IMR-90 (cell line): Measurements from ENCODE around the gene GPC2. TPM values are rescaled to one million over a fixed set of nuclear protein-coding genes. Genes with fewer than 3 reads are reported as not detected.
A peak's percentile ranks its signal among the peaks of the same experiment; 100 is the strongest.

Experiments
- ATAC-seq: fragments of 200-7000 bp; cut with Tn5 transposase; 2 replicates; pipeline ENCODE4 v1.9.1; 2020; ENCODE audit warnings: low read depth, mild to moderate bottlenecking, moderate library complexity
- BruUV-seq: library from RNA; stranded (reverse); fragments of 400-500 nt; replicated peaks from 2 replicates; lab custom pipeline; 2021; lab: Mats Ljungman, UMichigan
- CTCF ChIA-PET: fragments of 300-600 bp; formaldehyde crosslinking; extraction: SDS; loops from one replicate; lab custom pipeline; 2021; ENCODE audit warnings: antibody characterized with exemption; lab: Yijun Ruan, JAX
- POLR2A ChIA-PET: fragments of 300-600 bp; sonication (Branson Sonifier 250); formaldehyde crosslinking; loops from one replicate; lab custom pipeline; 2022; ENCODE audit warnings: antibody characterized with exemption; ENCODE audit not compliant: unreplicated experiment; lab: Charles Lee
- DNase-seq: peaks from one replicate; pipeline ENCODE4 v3.0.0; 2013
- H2AFZ ChIP-seq: replicated peaks from 2 replicates; pipeline ENCODE3; 2013; ENCODE audit warnings: low read length, mild to moderate bottlenecking; ENCODE audit not compliant: poor library complexity
- H2AK5ac ChIP-seq: 2 replicates; pipeline ENCODE4 v1.6.1; 2013; ENCODE audit warnings: low read depth, low read length, inconsistent platforms
- H2AK9ac ChIP-seq: replicated peaks from 2 replicates; pipeline ENCODE3; 2013; ENCODE audit warnings: mild to moderate bottlenecking, low read depth, low read length, moderate library complexity; ENCODE audit not compliant: poor library complexity
- H2BK120ac ChIP-seq: 2 replicates; pipeline ENCODE4 v1.6.1; 2013; ENCODE audit warnings: low read depth, low read length, inconsistent platforms
- H2BK15ac ChIP-seq: 3 replicates; pipeline ENCODE4 v1.6.1; 2013; ENCODE audit warnings: low read depth, low read length, inconsistent platforms
- H2BK20ac ChIP-seq: 2 replicates; pipeline ENCODE4 v1.6.1; 2013; ENCODE audit warnings: low read depth, mild to moderate bottlenecking, inconsistent platforms, low read length, moderate library complexity
- H2BK5ac ChIP-seq: 2 replicates; pipeline ENCODE4 v1.6.1; 2013; ENCODE audit warnings: mild to moderate bottlenecking, low read depth, low read length, inconsistent platforms; ENCODE audit not compliant: poor library complexity, severe bottlenecking
- H3K14ac ChIP-seq: replicated peaks from 2 replicates; pipeline ENCODE4 v1.6.1; 2013; ENCODE audit warnings: low read depth, low read length, inconsistent platforms
- H3K18ac ChIP-seq: 2 replicates; pipeline ENCODE4 v1.6.1; 2013; ENCODE audit warnings: low read depth, low read length, control low read depth
- H3K23ac ChIP-seq: 2 replicates; pipeline ENCODE4 v1.6.1; 2013; ENCODE audit warnings: low read depth, low read length, inconsistent platforms
- H3K27ac ChIP-seq: 2 replicates; pipeline ENCODE4 v1.5.1; 2013; ENCODE audit warnings: mild to moderate bottlenecking, control low read depth, low read length; ENCODE audit not compliant: insufficient read depth
- H3K27me3 ChIP-seq: 2 replicates; pipeline ENCODE4 v1.6.1; 2013; ENCODE audit warnings: low read length; ENCODE audit not compliant: control insufficient read depth, insufficient read depth
- H3K36me3 ChIP-seq: 2 replicates; pipeline ENCODE4 v1.6.1; 2013; ENCODE audit warnings: low read length, mixed read lengths; ENCODE audit not compliant: control insufficient read depth, insufficient read depth
- H3K4ac ChIP-seq: 2 replicates; pipeline ENCODE4 v1.6.1; 2013; ENCODE audit warnings: low read depth, low read length, inconsistent platforms
- H3K4me1 ChIP-seq: 2 replicates; pipeline ENCODE4 v1.6.1; 2013; ENCODE audit warnings: low read length, mixed read lengths; ENCODE audit not compliant: control insufficient read depth, insufficient read depth
- H3K4me2 ChIP-seq: 2 replicates; pipeline ENCODE4 v1.6.1; 2013; ENCODE audit warnings: low read depth, mild to moderate bottlenecking, control low read depth, low read length, moderate library complexity
- H3K4me3 ChIP-seq: 2 replicates; pipeline ENCODE4 v1.5.1; 2013; ENCODE audit warnings: low read depth, mild to moderate bottlenecking, control low read depth, low read length, moderate library complexity; ENCODE audit not compliant: insufficient read depth
- H3K56ac ChIP-seq: 2 replicates; pipeline ENCODE4 v1.6.1; 2013; ENCODE audit warnings: low read length, inconsistent platforms; ENCODE audit not compliant: insufficient read depth; ENCODE audit errors: extremely low read depth
- H3K79me1 ChIP-seq, 2 experiments: 2 replicates each; pipeline ENCODE4 v1.6.1; 2013; ENCODE audit warnings: low read length in 2 of 2, inconsistent platforms in 1 of 2, low read depth in 1 of 2
- H3K9ac ChIP-seq: 2 replicates; pipeline ENCODE4 v1.6.1; 2013; ENCODE audit warnings: low read depth, low read length, control low read depth
- H3K9me1 ChIP-seq: 2 replicates; pipeline ENCODE4 v1.6.1; 2013; ENCODE audit warnings: low read length, inconsistent platforms; ENCODE audit not compliant: insufficient read depth
- H3K9me3 ChIP-seq: 2 replicates; pipeline ENCODE4 v1.6.1; 2013; ENCODE audit warnings: low read length; ENCODE audit not compliant: control insufficient read depth, insufficient read depth
- H4K20me1 ChIP-seq: 2 replicates; pipeline ENCODE4 v1.6.1; 2013; ENCODE audit warnings: low read length, inconsistent platforms; ENCODE audit not compliant: insufficient read depth
- H4K5ac ChIP-seq: 2 replicates; pipeline ENCODE4 v1.6.1; 2013; ENCODE audit warnings: mild to moderate bottlenecking, low read depth, low read length, control low read depth
- H4K8ac ChIP-seq, 2 experiments: 2 replicates each; pipeline ENCODE4 v1.6.1; 2013; ENCODE audit warnings: low read depth in 2 of 2, low read length in 2 of 2, control low read depth in 1 of 2, inconsistent platforms in 1 of 2
- H4K91ac ChIP-seq: 2 replicates; pipeline ENCODE4 v1.6.1; 2013; ENCODE audit warnings: low read depth, low read length, inconsistent platforms; ENCODE audit not compliant: insufficient read depth
- BHLHE40 ChIP-seq: fragments of 150-350 bp; IDR thresholded peaks from 2 replicates; pipeline ENCODE4 v1.6.1; 2016; ENCODE audit warnings: mild to moderate bottlenecking, low read depth, low read length
- CEBPB ChIP-seq: IDR thresholded peaks from 2 replicates; pipeline ENCODE4 v1.6.1; 2012; ENCODE audit warnings: low read depth, low read length, improper control_type of control experiment
- CHD1 ChIP-seq: IDR thresholded peaks from 2 replicates; pipeline ENCODE4 v1.6.1; 2012; ENCODE audit warnings: low read depth, low read length, improper control_type of control experiment
- FOS ChIP-seq: fragments of 150-350 bp; IDR thresholded peaks from 2 replicates; pipeline ENCODE4 v1.6.1; 2016; ENCODE audit warnings: low read depth, low read length
- MAZ ChIP-seq: IDR thresholded peaks from 2 replicates; pipeline ENCODE4 v1.6.1; 2012; ENCODE audit warnings: low read depth, mild to moderate bottlenecking, low read length, improper control_type of control experiment, moderate library complexity, borderline replicate concordance
- NFE2L2 ChIP-seq: fragments of 150-350 bp; IDR thresholded peaks from 2 replicates; pipeline ENCODE4 v1.6.1; 2016; ENCODE audit warnings: low read depth, mild to moderate bottlenecking, low read length
- POLR2A ChIP-seq: IDR thresholded peaks from 2 replicates; pipeline ENCODE4 v1.6.1; 2012; ENCODE audit warnings: mild to moderate bottlenecking, low read depth, low read length
- RAD21 ChIP-seq: IDR thresholded peaks from 2 replicates; pipeline ENCODE4 v1.6.1; 2012; ENCODE audit warnings: low read length, improper control_type of control experiment
- RFX5 ChIP-seq: IDR thresholded peaks from 2 replicates; pipeline ENCODE4 v1.8.0; 2012; ENCODE audit warnings: low read depth, mild to moderate bottlenecking, low read length, moderate library complexity
- SMC3 ChIP-seq: fragments of 150-350 bp; IDR thresholded peaks from 2 replicates; pipeline ENCODE4 v1.6.1; 2016; ENCODE audit warnings: low read depth, mild to moderate bottlenecking, antibody characterized with exemption, low read length, moderate library complexity
- WGBS, 2 experiments: methylation state at CpG; one replicate each; pipeline versions ENCODE4 v1.1.5 to v1.1.7; 2013; ENCODE audit warnings: missing lambda C conversion rate in 2 of 2; ENCODE audit not compliant: insufficient read length in 1 of 2; ENCODE audit errors: extremely low coverage in 2 of 2; 5-methylcytosine and 5-hydroxymethylcytosine counted together
- dilution Hi-C: fragments of 300-500 bp; cut with HindIII; formaldehyde crosslinking; loops from one replicate; pipeline ENCODE4 v1.14.3; 2018; ENCODE audit warnings: low sequenced_read_pairs; ENCODE audit not compliant: unreplicated experiment
- in situ Hi-C: fragments of 300-500 bp; cut with MboI; formaldehyde crosslinking; loops from 3 replicates; pipeline ENCODE4 v1.14.3; 2019; ENCODE audit warnings: low sequenced_read_pairs, inconsistent platforms, mixed read lengths
- intact Hi-C: fragments of 100-400 bp; cut with micrococcal nuclease; formaldehyde crosslinking; loops from 2 replicates; pipeline ENCODE4 v1.10.0; 2022
- polyA plus RNA-seq, 3 experiments: library from polyadenylated mRNA; depleted of rRNA; stranded (reverse); fragments of >200 nt; gene quantifications; 2 replicates each; pipeline ENCODE4 v1.2.3, GENCODE V29; 2012; ENCODE audit warnings: low replicate concordance in 1 of 3
- total RNA-seq: library from RNA; depleted of rRNA; stranded (reverse); fragments of >200 nt; gene quantifications from 2 replicates; pipeline ENCODE4 v1.2.3, GENCODE V29; 2012
- TF ChIP-seq, protein P1 (sequence below): fragments of 150-350 bp; IDR thresholded peaks from 2 replicates; pipeline ENCODE4 v1.6.1; 2016; ENCODE audit warnings: low read depth, mild to moderate bottlenecking, low read length, moderate library complexity, borderline replicate concordance
- TF ChIP-seq, protein P2 (sequence below): fragments of 150-350 bp; IDR thresholded peaks from 2 replicates; pipeline ENCODE4 v1.6.1; 2017; ENCODE audit warnings: mild to moderate bottlenecking, antibody characterized with exemption, low read length, low read depth

Gene GPC2
- total and polyA plus RNA-seq, 2 of the 4 experiments (the other 2 are of a cell fraction), result 1.8 to 6.0 TPM

DNA sequence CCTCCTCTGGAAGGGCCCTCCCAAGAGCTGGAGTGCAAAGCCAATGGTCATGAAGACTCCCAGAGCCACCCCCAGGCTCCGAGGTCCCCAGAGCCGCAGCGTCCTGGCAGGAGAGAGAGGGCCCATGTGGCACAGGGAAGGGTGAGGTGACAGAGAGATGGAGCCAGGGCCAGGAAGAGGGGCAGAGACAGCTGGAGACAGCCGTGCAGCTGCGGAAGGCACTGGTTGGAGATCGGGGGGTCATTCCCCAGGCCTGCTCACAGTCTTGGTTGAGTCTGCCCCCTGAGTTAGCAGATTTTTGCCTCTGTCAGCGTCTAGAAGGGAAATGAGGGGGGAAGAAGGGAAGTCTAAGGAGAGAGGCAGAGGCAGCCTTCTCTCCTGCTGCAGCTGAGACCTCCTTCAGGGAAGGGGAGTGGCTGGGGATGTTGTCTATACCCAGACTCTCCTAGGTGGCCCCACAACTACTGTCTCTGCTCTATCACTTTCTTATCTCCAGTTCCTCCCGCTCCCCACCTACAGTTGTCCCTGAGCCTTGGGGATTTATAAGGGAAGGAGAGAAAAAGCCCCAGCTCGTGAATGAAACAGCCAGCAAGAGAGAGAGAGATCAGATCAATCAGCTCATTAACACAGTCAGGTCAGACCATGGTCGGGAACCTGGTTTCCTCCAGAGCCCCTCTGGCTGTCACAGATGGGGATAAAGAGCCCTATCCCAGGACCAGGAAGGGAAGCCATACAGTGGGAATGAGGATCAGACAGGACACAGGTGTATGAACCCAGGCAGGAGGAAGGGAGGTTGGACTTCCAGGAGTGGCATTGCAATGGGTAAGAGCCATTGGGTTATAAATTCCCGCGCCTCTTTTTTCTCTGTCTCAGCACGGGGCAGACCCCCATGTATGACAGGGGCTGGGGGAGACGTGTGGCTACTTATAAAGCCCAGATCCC lies 9.9 kb downstream of the GPC2 start (continued):
- TF ChIP-seq, protein P1, sequence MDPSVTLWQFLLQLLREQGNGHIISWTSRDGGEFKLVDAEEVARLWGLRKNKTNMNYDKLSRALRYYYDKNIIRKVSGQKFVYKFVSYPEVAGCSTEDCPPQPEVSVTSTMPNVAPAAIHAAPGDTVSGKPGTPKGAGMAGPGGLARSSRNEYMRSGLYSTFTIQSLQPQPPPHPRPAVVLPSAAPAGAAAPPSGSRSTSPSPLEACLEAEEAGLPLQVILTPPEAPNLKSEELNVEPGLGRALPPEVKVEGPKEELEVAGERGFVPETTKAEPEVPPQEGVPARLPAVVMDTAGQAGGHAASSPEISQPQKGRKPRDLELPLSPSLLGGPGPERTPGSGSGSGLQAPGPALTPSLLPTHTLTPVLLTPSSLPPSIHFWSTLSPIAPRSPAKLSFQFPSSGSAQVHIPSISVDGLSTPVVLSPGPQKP, result no peak

DNA sequence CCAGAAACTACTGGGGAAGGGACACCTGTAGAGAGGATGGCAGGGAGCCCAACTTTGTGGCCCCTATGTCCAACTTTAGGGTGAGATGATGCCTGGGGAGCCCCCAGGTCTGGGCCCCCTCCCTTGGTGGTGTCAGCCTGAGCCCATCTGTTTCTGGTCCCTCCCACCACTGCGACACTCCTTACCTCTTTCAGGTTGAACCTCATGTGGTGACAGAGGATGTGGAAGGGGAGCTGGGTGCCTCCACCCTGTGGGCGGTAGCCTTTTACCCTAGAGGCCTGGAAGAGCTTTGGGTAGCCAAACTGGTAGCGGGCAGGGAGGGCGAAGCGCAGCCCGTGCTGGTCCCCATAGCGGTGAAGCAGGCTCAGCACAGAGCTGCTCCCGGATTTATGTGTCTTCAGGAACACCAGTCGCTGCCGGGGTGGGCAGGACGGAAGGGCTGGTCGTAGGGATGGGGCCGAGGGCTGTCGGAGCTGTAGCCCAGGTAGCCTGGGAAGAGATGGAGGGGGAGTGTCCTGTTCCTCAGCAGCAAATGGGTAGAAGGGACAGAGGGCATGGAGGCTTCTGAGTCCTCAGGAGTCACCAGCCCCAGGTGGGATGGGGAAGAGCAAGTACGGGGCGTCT lies 10.8 kb downstream of the GPC2 start:
- dilution Hi-C loops, result no loop called here
- BruUV-seq, result no TSS peak
- intact Hi-C loops, result no loop called here
- TF ChIP-seq CHD1 (no peak), MAZ (no peak), CEBPB (no peak), BHLHE40 (no peak), FOS (no peak), NFE2L2 (no peak), SMC3 (no peak), RAD21 (no peak), POLR2A (no peak), RFX5 (no peak)
- TF ChIP-seq, protein P1, result no peak
- TF ChIP-seq, protein P2, sequence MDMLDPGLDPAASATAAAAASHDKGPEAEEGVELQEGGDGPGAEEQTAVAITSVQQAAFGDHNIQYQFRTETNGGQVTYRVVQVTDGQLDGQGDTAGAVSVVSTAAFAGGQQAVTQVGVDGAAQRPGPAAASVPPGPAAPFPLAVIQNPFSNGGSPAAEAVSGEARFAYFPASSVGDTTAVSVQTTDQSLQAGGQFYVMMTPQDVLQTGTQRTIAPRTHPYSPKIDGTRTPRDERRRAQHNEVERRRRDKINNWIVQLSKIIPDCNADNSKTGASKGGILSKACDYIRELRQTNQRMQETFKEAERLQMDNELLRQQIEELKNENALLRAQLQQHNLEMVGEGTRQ, result no peak

More for the DNA sequence above, 10.8 kb downstream of the GPC2 start:
- no peak overlapping the region for H3K9ac ChIP-seq
- H3K4me3 ChIP-seq, result no peak overlapping the region
- peaks cover 0 to 8% of the 10 kb centered on the region in 2 experiments; a peak in 1 of 4 replicates for H3K79me1 ChIP-seq
- H3K23ac ChIP-seq, result no peak overlapping the region
- H3K9me3 ChIP-seq, result no peaks in the 10 kb centered on the region
- no peak overlapping the region for H4K8ac ChIP-seq
- H3K9me1 ChIP-seq, result peaks cover 3% of the 10 kb centered on the region; the same call in 1 of the 2 replicates
- no peak overlapping the region for H4K91ac ChIP-seq
- no peak overlapping the region for H3K18ac ChIP-seq
- H2AK9ac ChIP-seq, result peak overlapping the region; percentile 82
- peaks cover 6% of the 10 kb centered on the region for H3K4me1 ChIP-seq
- no peak overlapping the region for H2BK120ac ChIP-seq
- peak overlapping the region; percentile 14 for H2AFZ ChIP-seq
- no peaks in the 10 kb centered on the region for H3K36me3 ChIP-seq
- DNase-seq (no peak), ATAC-seq (no peak)
- in situ Hi-C loops, result no loop called here
- no peak overlapping the region for H3K14ac ChIP-seq
- no peak overlapping the region for H3K4ac ChIP-seq
- H2BK15ac ChIP-seq, result no peak overlapping the region
- H4K5ac ChIP-seq, result no peak overlapping the region
- H2BK20ac ChIP-seq, result no peak overlapping the region
- no peaks in the 10 kb centered on the region for H3K27me3 ChIP-seq
- 68% methylated on average over 8 of the region's 16 CpGs; no CpG with 5 or more reads in 1 of the 2 experiments for WGBS, 2 experiments
- ChIA-PET CTCF (no interaction called here), POLR2A (no interaction called here)
- H3K4me2 ChIP-seq, result no peak overlapping the region
- no peaks in the 10 kb centered on the region for H4K20me1 ChIP-seq
- no peak overlapping the region for H2AK5ac ChIP-seq
- no peak overlapping the region for H3K56ac ChIP-seq
- no peak overlapping the region for H3K27ac ChIP-seq
- H2BK5ac ChIP-seq, result no peak overlapping the region
